HCT116 (cell line): ENCODE measurements around the gene BRWD1. TPM values are rescaled to one million over a fixed set of nuclear protein-coding genes. Genes with fewer than 3 reads are reported as not detected.

Experiments used
- ATAC-seq: fragments of 200-7000 bp; cut with Tn5 transposase; 2 replicates; pipeline ENCODE4 v1.9.1; 2020; ENCODE audit warnings: mild to moderate bottlenecking, moderate library complexity
- BruUV-seq: library from RNA; stranded (reverse); fragments of 400-500 nt; replicated peaks from 2 replicates; lab custom pipeline; 2021; lab: Mats Ljungman, UMichigan
- CTCF ChIA-PET: fragments of 300-600 bp; sonication (Branson Sonifier 250); formaldehyde crosslinking; loops from one replicate; lab custom pipeline; 2021; ENCODE audit warnings: antibody characterized with exemption; lab: Charles Lee
- POLR2A ChIA-PET: fragments of 300-600, 350-600 bp; sonication (Branson Sonifier 250); formaldehyde crosslinking; loops from one replicate; lab custom pipeline; 2021; ENCODE audit warnings: antibody characterized with exemption; lab: Charles Lee
- RAD21 ChIA-PET, 2 experiments: fragments of 300-600 bp; sonication (Branson Sonifier 250); formaldehyde crosslinking; loops; one replicate each; lab custom pipeline; 2023; ENCODE audit warnings: low total read pairs in 2 of 2; ENCODE audit not compliant: uncharacterized antibody in 2 of 2, unreplicated experiment in 2 of 2, low non-redundant PET in 1 of 2; lab: Charles Lee
- DNase-seq: peaks from one replicate; pipeline ENCODE4 v3.0.0-alpha.2; 2010; ENCODE audit warnings: low read depth, low spot score
- H2AFZ ChIP-seq: fragments of 200-600 bp; shearing (Covaris generic), sonication (generic); 2 replicates; pipeline ENCODE4 v1.6.1; 2017; ENCODE audit warnings: low read depth, mixed run types, mixed read lengths, antibody characterized with exemption, low read length; ENCODE audit not compliant: poor library complexity, severe bottlenecking
- H3K27ac ChIP-seq: 2 replicates; pipeline ENCODE4 v1.5.1; 2012; ENCODE audit warnings: low read depth, low read length
- H3K27me3 ChIP-seq: fragments of 200-600 bp; sonication (generic); 2 replicates; pipeline ENCODE4 v1.6.1; 2016; ENCODE audit warnings: mixed run types, low read length, mixed read lengths; ENCODE audit not compliant: insufficient read depth
- H3K36me3 ChIP-seq, 2 experiments: fragments of 200-500 bp in 1 of 2; fragments of 200-600 bp in 1 of 2; sonication (Bioruptor generic) in 1 of 2; sonication (generic) in 1 of 2; 2 replicates each; pipeline versions ENCODE4 v1.5.1 to v1.6.1; 2014 to 2016; ENCODE audit warnings: low read length in 2 of 2, inconsistent platforms in 1 of 2, mixed read lengths in 1 of 2, mixed run types in 1 of 2; ENCODE audit not compliant: insufficient read depth in 2 of 2, control insufficient read depth in 1 of 2
- H3K4me1 ChIP-seq, 2 experiments: fragments of 200-600 bp in 1 of 2; sonication (generic) in 1 of 2; 2 replicates each; pipeline versions ENCODE4 v1.5.1 to v1.6.1; 2012 to 2017; ENCODE audit warnings: low read length in 2 of 2, inconsistent platforms in 1 of 2, mild to moderate bottlenecking in 1 of 2, mixed read lengths in 1 of 2, mixed run types in 1 of 2, moderate library complexity in 1 of 2; ENCODE audit not compliant: insufficient read depth in 2 of 2, control insufficient read depth in 1 of 2
- H3K4me2 ChIP-seq: fragments of 200-600 bp; sonication (generic); 2 replicates; pipeline ENCODE4 v1.6.1; 2017; ENCODE audit warnings: mixed run types, low read length, mixed read lengths
- H3K4me3 ChIP-seq, 2 experiments: fragments of 200-600 bp in 1 of 2; sonication (generic) in 1 of 2; replicated peaks in 1 of 2; 2 replicates each; pipeline ENCODE4 v1.5.1; 2011 to 2016; ENCODE audit warnings: low read length in 2 of 2, control low read depth in 1 of 2, low read depth in 1 of 2, mild to moderate bottlenecking in 1 of 2, mixed read lengths in 1 of 2, mixed run types in 1 of 2
- H3K79me2 ChIP-seq: fragments of 200-600 bp; sonication (generic); 2 replicates; pipeline ENCODE4 v1.6.1; 2017; ENCODE audit warnings: mild to moderate bottlenecking, mixed run types, low read length, moderate library complexity, mixed read lengths; ENCODE audit not compliant: insufficient read depth
- H3K9ac ChIP-seq: fragments of 200-600 bp; sonication (generic); 2 replicates; pipeline ENCODE4 v1.6.1; 2016; ENCODE audit warnings: low read length, mixed read lengths
- H3K9me2 ChIP-seq: fragments of 200-600 bp; sonication (generic), shearing (Covaris generic); 2 replicates; pipeline ENCODE4 v1.6.1; 2017; ENCODE audit warnings: mixed run types, mild to moderate bottlenecking, moderate library complexity; ENCODE audit not compliant: insufficient read depth
- H3K9me3 ChIP-seq, 2 experiments: fragments of 200-500 bp in 1 of 2; fragments of 200-600 bp in 1 of 2; sonication (Bioruptor generic) in 1 of 2; sonication (generic) in 1 of 2; 2 replicates each; pipeline ENCODE4 v1.6.1; 2014 to 2017; ENCODE audit warnings: low read length in 2 of 2, mixed read lengths in 2 of 2, inconsistent platforms in 1 of 2, low read depth in 1 of 2, mild to moderate bottlenecking in 1 of 2, mixed run types in 1 of 2, moderate library complexity in 1 of 2; ENCODE audit not compliant: control insufficient read depth in 1 of 2, insufficient read depth in 1 of 2
- H4K20me1 ChIP-seq: fragments of 200-600 bp; sonication (generic), shearing (Covaris generic); 2 replicates; pipeline ENCODE4 v1.6.1; 2017; ENCODE audit warnings: mixed run types, mild to moderate bottlenecking, moderate library complexity; ENCODE audit not compliant: insufficient read depth
- CBX3 ChIP-seq: IDR thresholded peaks from 2 replicates; pipeline ENCODE4 v1.6.1; 2012; ENCODE audit warnings: low read depth
- CEBPB ChIP-seq: IDR thresholded peaks from 2 replicates; pipeline ENCODE4 v1.6.1; 2012; ENCODE audit warnings: low read depth
- CTCF ChIP-seq, 3 experiments: fragments of 200-600 bp in 1 of 3; sonication (generic) in 1 of 3; IDR thresholded peaks in 2 of 3; conservative IDR thresholded peaks in 1 of 3; 2 replicates each; pipeline ENCODE4 v1.5.1; 2012 to 2017; ENCODE audit warnings: low read depth in 2 of 3, low read length in 2 of 3, antibody characterized with exemption in 1 of 3, borderline replicate concordance in 1 of 3, control low read depth in 1 of 3, mild to moderate bottlenecking in 1 of 3, mixed read lengths in 1 of 3, mixed run types in 1 of 3, moderate library complexity in 1 of 3; ENCODE audit not compliant: insufficient read depth in 1 of 3
- EGR1 ChIP-seq: IDR thresholded peaks from 2 replicates; pipeline ENCODE4 v1.6.1; 2012; ENCODE audit warnings: low read depth
- ELF1 ChIP-seq: IDR thresholded peaks from 2 replicates; pipeline ENCODE4 v1.6.1; 2012; ENCODE audit warnings: low read depth, borderline replicate concordance
- EZH2phosphoT487 ChIP-seq: fragments of 200-600 bp; IDR thresholded peaks from 2 replicates; pipeline ENCODE4 v1.6.1; 2018; ENCODE audit warnings: antibody characterized with exemption, borderline replicate concordance
- FOSL1 ChIP-seq: IDR thresholded peaks from 2 replicates; pipeline ENCODE4 v1.6.1; 2012; ENCODE audit warnings: low read depth
- JUND ChIP-seq: IDR thresholded peaks from 2 replicates; pipeline ENCODE4 v1.6.1; 2012
- POLR2A ChIP-seq: IDR thresholded peaks from 2 replicates; pipeline ENCODE4 v1.7.0; 2011; ENCODE audit warnings: borderline replicate concordance; ENCODE audit not compliant: insufficient read depth, insufficient read length; ENCODE audit errors: extremely low read depth
- POLR2AphosphoS5 ChIP-seq: IDR thresholded peaks from 2 replicates; pipeline ENCODE4 v1.6.1; 2011; ENCODE audit warnings: mild to moderate bottlenecking, low read depth, low read length, moderate library complexity
- RAD21 ChIP-seq: IDR thresholded peaks from 2 replicates; pipeline ENCODE4 v1.6.1; 2012; ENCODE audit warnings: low read depth, mild to moderate bottlenecking
- SP1 ChIP-seq: IDR thresholded peaks from 2 replicates; pipeline ENCODE4 v1.6.1; 2012; ENCODE audit warnings: low read depth
- SRF ChIP-seq: IDR thresholded peaks from 2 replicates; pipeline ENCODE4 v1.6.1; 2012; ENCODE audit warnings: low read depth
- TCF7L2 ChIP-seq: IDR thresholded peaks from 2 replicates; pipeline ENCODE4 v1.7.0; 2011; ENCODE audit warnings: borderline replicate concordance, inconsistent platforms; ENCODE audit not compliant: insufficient read depth, insufficient read length; ENCODE audit errors: extremely low read depth
- YY1 ChIP-seq: IDR thresholded peaks from 2 replicates; pipeline ENCODE4 v1.6.1; 2011; ENCODE audit warnings: low read length, low read depth, moderate library complexity, mild to moderate bottlenecking; ENCODE audit not compliant: insufficient replicate concordance; ENCODE audit errors: extremely low read depth
- ZBTB33 ChIP-seq: IDR thresholded peaks from 2 replicates; pipeline ENCODE4 v1.6.1; 2011; ENCODE audit warnings: mild to moderate bottlenecking, low read length, moderate library complexity; ENCODE audit not compliant: insufficient replicate concordance; ENCODE audit errors: extremely low read depth
- ZFX ChIP-seq: fragments of 450-650 bp; IDR thresholded peaks from 2 replicates; pipeline ENCODE4 v1.6.1; 2017
- intact Hi-C: fragments of 100-400 bp; cut with micrococcal nuclease; formaldehyde crosslinking; loops from 2 replicates; pipeline ENCODE4 v1.10.0; 2022
- total RNA-seq: library from RNA; stranded (reverse); gene quantifications from one replicate; pipeline ENCODE4 v1.2.1, GENCODE V29; 2021; ENCODE audit not compliant: unreplicated experiment

The BRWD1 gene
- total RNA-seq, 1 experiment from 2014 or later = 33.1 TPM

- ChIA-PET RAD21 (no interaction called here), CTCF (no interaction called here)
Observed at GRCh38 chr21:39288987-39289386, 24.4 kb downstream of the BRWD1 start.

More at GRCh38 chr21:39288987-39289386, 24.4 kb downstream of the BRWD1 start:
- peaks cover 33 to 39% of the 10 kb centered on the region in 2 experiments for H3K36me3 ChIP-seq
- H3K9me2 ChIP-seq = no peaks in the 10 kb centered on the region
- no TSS peak for BruUV-seq
- H3K9ac ChIP-seq = no peak overlapping the region
- H3K4me3 ChIP-seq = no peak overlapping the region
- POLR2A ChIA-PET = no interaction called here
- ATAC-seq (no peak), DNase-seq (no peak)
- intact Hi-C loops = no loop called here
- H4K20me1 ChIP-seq = no peaks in the 10 kb centered on the region
- no peaks in the 10 kb centered on the region for H3K27me3 ChIP-seq
- TF ChIP-seq RAD21 (no peak), POLR2A (no peak), EGR1 (no peak), CTCF (IDR thresholded peaks at IDR 0.05 in 2 of 3, conservative IDR thresholded peaks at IDR 0.05 in 1 of 3; ENCODE audit: borderline replicate concordance in 1 of 3, insufficient read depth in 1 of 3, low read depth in 2 of 3, low read length in 2 of 3) (no peak), SRF (no peak), FOSL1 (no peak), JUND (no peak), TCF7L2 (no peak), CEBPB (no peak), ZFX (no peak), ZBTB33 (no peak), CBX3 (no peak), SP1 (no peak), ELF1 (no peak), EZH2phosphoT487 (no peak), YY1 (no peak), POLR2AphosphoS5 (no peak)
- H3K79me2 ChIP-seq = peaks cover 19% of the 10 kb centered on the region
- H3K27ac ChIP-seq = no peak overlapping the region
- H3K9me3 ChIP-seq = no peaks in the 10 kb centered on the region
- no peak overlapping the region for H3K4me2 ChIP-seq
- H3K4me1 ChIP-seq = no peaks in the 10 kb centered on the region
- H2AFZ ChIP-seq = no peak overlapping the region
